ENCODE data around the gene LRP8.

- TF ChIP-seq CTCF (conservative IDR thresholded peaks at IDR 0.05; ENCODE audit: low read depth, low read length) (no peak), EZH2 (IDR thresholded peaks at IDR 0.05; ENCODE audit: low read length, unreplicated experiment) (no peak), EZH2phosphoT487 (IDR thresholded peaks at IDR 0.05; ENCODE audit: borderline replicate concordance, low read length) (no peak)
Measured at GRCh38 chr1:53249706-53250105, 78.2 kb downstream of the LRP8 start.

Data from PC-3 (cell line).